Kidney epithelial cell (primary cell): Measurements from ENCODE around the gene MOV10L1. TPM values are rescaled to one million over a fixed set of nuclear protein-coding genes. Genes with fewer than 3 reads are reported as not detected.
"Not testable (repeated sequence)": the region's sequence is repeated elsewhere in the genome, so short reads cannot be mapped to it uniquely, and the experiment has no call there.

Experiments used
- DNase-seq: peaks from one replicate; pipeline ENCODE4 v3.0.0-alpha.2; 2010; ENCODE audit warnings: low read depth
- H3K27me3 ChIP-seq: 2 replicates; pipeline ENCODE4 v1.6.0; 2011; ENCODE audit warnings: low read length; ENCODE audit not compliant: control insufficient read depth, insufficient read depth
- H3K36me3 ChIP-seq: 2 replicates; pipeline ENCODE4 v1.5.1; 2011; ENCODE audit warnings: low read length; ENCODE audit not compliant: control insufficient read depth, insufficient read depth
- H3K4me3 ChIP-seq: 2 replicates; pipeline ENCODE4 v1.5.1; 2011; ENCODE audit warnings: low read depth, mild to moderate bottlenecking, control low read depth, low read length
- total RNA-seq: library from RNA; depleted of rRNA; stranded (reverse); fragments of >200 nt; gene quantifications from 2 replicates; pipeline ENCODE4 v1.2.3, GENCODE V29; 2015
- TF ChIP-seq, protein P1 (sequence below): IDR thresholded peaks from 2 replicates; pipeline ENCODE4 v1.5.1; 2011; ENCODE audit warnings: mild to moderate bottlenecking, moderate library complexity, low read length, control low read depth, inconsistent platforms; ENCODE audit not compliant: insufficient read depth, poor library complexity, severe bottlenecking

MOV10L1 gene
- total RNA-seq, 1 donor from 2014 or later, result 1.7 TPM

DNA sequence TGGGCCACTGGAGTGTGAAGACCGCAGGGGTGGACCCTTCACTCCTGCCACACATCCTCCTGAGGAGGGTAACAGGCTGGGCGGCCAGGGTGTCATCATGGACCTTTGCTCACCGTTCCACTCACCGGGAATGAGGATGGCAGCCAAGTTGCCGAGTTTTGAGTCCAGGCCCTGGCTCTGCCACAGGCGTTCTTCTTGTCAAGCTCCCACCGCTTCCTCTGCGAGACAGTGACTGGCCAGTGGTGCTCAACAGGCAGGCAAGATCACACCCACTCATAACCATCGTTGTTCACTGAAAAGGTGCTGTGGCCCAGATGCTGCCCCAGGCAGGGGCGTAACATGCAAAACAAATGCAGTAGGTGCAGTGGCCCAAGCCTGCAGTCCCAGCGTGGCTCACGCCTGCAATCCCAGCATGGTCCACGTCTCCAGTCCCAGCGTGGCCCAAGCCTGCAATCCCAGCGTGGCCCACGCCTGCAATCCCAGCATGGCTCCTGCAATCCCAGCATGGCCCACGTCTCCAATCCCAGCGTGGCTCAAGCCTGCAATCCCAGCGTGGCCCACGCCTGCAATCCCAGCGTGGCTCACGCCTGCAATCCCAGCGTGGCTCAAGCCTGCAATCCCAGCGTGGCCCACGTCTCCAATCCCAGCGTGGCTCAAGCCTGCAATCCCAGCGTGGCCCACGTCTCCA, 75.8 kb downstream of the MOV10L1 start:
- no peak for DNase-seq
- Histone ChIP-seq H3K36me3 (no peaks in the 10 kb centered on the region), H3K27me3 (peaks cover 20% of the 10 kb centered on the region), H3K4me3 (no peak overlapping the region)
- TF ChIP-seq, protein P1, sequence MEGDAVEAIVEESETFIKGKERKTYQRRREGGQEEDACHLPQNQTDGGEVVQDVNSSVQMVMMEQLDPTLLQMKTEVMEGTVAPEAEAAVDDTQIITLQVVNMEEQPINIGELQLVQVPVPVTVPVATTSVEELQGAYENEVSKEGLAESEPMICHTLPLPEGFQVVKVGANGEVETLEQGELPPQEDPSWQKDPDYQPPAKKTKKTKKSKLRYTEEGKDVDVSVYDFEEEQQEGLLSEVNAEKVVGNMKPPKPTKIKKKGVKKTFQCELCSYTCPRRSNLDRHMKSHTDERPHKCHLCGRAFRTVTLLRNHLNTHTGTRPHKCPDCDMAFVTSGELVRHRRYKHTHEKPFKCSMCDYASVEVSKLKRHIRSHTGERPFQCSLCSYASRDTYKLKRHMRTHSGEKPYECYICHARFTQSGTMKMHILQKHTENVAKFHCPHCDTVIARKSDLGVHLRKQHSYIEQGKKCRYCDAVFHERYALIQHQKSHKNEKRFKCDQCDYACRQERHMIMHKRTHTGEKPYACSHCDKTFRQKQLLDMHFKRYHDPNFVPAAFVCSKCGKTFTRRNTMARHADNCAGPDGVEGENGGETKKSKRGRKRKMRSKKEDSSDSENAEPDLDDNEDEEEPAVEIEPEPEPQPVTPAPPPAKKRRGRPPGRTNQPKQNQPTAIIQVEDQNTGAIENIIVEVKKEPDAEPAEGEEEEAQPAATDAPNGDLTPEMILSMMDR, result no peak

DNA sequence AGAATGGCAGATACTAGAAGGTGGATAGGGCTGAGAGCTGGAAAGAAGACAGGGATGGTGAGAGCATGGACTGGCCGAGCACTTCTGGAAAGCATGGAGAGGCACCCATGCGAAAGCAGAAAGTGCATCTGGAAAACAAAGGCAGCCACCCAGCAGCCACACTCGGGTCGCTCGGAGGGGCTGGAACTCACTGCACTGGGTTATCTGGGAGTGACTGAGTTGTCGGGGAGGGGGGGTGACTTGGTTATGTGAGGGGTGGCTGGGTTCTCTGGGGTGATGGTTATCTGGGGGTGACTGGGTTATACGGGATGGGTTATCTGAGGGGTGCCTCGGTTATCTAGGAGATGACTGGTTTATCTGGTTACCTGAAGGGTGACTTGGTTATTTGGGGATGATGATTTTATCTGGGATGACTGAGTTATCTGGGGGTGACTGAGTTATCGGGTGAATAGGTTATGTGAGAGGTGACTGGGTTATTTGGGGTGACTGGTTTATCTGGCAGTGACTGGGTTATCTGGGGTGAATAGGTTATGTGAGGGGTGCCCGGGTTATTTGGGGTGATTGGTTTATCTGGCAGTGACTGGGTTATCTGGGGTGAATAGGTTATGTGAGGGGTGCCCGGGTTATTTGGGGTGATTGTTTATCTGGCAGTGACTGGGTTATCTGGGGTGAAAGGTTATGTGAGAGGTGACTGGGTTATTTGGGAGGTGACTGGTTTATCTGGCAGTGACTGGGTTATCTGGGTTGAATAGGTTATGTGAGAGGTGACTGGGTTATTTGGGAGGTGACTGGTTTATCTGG, 78.1 kb downstream of the MOV10L1 start:
- TF ChIP-seq, protein P1, result no peak
- no peak for DNase-seq
- H3K36me3 ChIP-seq, result no peaks in the 10 kb centered on the region
- no peak overlapping the region for H3K4me3 ChIP-seq
- peaks cover 32% of the 10 kb centered on the region for H3K27me3 ChIP-seq

DNA sequence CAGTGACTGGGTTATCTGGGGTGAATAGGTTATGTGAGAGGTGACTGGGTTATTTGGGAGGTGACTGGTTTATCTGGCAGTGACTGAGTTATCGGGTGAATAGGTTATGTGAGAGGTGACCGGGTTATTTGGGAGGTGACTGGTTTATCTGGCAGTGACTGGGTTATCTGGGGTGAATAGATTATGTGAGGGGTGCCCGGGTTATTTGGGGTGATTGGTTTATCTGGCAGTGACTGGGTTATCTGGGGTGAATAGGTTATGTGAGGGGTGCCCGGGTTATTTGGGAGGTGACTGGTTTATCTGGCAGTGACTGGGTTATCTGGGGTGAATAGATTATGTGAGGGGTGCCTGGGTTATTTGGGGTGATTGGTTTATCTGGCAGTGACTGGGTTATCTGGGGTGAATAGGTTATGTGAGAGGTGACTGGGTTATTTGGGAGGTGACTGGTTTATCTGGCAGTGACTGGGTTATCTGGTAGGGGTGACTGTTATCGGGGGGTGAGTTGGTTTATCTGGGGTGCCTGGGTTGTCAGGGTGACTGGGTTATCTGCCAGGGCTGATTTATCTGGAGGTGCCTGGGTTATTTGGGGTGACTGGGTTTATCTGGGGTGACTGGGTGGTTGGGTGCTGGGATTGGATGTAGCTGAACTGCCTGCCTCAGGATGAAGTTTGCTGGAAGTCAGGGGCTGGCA, 78.8 kb downstream of the MOV10L1 start:
- H3K27me3 ChIP-seq, result peaks cover 32% of the 10 kb centered on the region
- not testable (repeated sequence) for H3K36me3 ChIP-seq, H3K4me3 ChIP-seq, DNase-seq

DNA sequence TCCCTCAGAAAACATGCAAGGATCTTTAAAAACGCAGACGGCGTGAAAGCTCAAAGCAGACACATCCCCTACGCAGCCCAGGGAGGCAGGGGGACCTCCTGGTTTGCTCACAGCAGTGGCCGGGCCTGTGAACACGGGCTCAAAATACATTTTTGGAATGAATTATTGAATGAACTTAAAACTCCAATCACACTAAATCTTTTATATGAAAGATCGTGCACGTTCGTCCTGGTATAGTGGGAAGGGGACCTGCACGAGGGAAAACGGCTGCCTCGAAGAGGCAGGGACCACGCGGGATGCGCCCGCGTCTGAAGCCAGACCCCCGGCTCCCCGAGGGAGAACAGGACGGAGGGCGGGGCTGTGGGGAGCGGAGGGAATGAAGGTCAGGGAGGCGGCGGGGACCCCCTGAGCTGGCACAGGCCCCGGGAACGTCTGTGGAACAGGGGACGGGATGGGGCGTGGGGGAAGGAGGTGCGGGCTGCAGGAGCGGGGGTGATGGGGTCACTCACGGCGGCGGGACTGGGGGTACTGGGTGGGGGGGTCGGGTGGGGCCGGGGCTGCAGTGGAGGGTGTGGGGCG, 79.5 kb downstream of the MOV10L1 start:
- Histone ChIP-seq H3K27me3 (peaks cover 32% of the 10 kb centered on the region), H3K4me3 (no peak overlapping the region), H3K36me3 (no peaks in the 10 kb centered on the region)
- DNase-seq, result no peak
- TF ChIP-seq, protein P1, result no peak

DNA sequence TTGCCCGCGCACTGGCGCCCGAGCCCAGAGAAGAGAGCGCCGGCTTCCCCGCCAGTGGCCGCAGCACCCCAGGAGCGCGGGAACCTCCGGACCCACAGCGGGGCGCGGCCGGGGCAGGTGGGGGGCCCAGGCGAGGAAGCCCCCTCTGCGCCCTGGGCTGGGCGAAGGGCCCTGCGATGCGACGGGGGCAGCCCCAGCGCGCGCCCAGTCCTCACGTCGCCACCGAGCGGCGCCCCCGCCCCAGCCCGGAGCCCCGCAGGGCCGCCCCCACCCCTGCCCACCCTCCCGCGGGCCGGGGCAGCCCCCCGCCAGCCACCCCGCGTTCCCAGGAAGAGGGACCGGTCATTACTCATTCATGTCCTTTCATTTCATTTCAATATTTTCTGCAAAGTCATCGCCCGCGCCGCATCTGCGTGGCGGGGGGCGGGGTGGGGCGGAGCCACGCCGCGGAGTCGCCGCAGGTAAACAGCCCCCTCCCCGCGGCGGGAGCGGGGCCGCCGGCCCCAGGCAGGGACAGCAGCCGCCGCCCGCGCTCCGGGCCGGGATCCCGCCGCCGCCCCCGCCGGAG, 80.1 kb downstream of the MOV10L1 start:
- peaks cover 32% of the 10 kb centered on the region for H3K27me3 ChIP-seq
- no peaks in the 10 kb centered on the region for H3K36me3 ChIP-seq
- DNase-seq, result no peak
- peak overlapping the region; percentile 27 for H3K4me3 ChIP-seq
- TF ChIP-seq, protein P1, result no peak
